Measurements from ENCODE around the gene BRSK2.

The BRSK2 gene

GRCh38 chr11:1442163-1442562 lies 52.4 kb downstream of the BRSK2 start:
- TF ChIP-seq CTCF (IDR thresholded peaks at IDR 0.05; ENCODE audit: insufficient read depth, low read depth, low read length, missing control alignments): no peak
- no peak overlapping the region for H3K4me3 ChIP-seq (ENCODE audit: low read length)
- DNase-seq (ENCODE audit: low read depth): no peak

DNA sequence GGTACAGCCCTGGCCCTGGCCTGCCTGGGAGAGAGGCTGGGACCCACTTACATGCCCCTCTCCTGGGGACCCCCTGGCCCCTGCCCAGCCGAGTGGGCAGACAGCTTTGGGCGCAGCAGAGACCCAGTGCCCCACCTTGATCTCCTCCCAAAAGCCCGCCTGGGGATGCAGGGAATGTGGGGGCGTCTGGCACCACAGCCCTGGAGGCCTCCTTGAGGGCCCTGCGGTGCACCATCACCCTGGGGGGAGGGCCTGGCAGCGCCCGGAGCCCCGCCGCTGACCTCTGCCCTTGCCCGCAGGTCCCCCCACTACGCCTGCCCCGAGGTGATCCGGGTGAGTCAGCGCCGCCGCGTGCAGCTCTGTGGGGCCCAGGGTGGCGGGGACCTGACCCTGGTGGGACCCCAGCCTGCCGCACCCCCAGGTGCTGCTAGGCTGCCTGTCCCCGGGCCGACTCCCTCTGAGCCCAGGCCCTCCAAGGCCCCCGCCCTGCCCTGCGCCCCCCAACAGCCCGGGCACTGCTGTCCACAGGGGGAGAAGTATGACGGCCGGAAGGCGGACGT lies 53.2 kb downstream of the BRSK2 start:
- no peak overlapping the region for H3K4me3 ChIP-seq (ENCODE audit: low read length)
- no peak for TF ChIP-seq CTCF (IDR thresholded peaks at IDR 0.05; ENCODE audit: insufficient read depth, low read depth, low read length, missing control alignments)
- DNase-seq (ENCODE audit: low read depth): no peak

- DNase-seq (ENCODE audit: low read depth): no peak
- TF ChIP-seq CTCF (IDR thresholded peaks at IDR 0.05; ENCODE audit: insufficient read depth, low read depth, low read length, missing control alignments): no peak
- no peak overlapping the region for H3K4me3 ChIP-seq (ENCODE audit: low read length)
These were observed 54.0 kb downstream of the BRSK2 start for GRCh38 chr11:1443737-1444136.

DNA sequence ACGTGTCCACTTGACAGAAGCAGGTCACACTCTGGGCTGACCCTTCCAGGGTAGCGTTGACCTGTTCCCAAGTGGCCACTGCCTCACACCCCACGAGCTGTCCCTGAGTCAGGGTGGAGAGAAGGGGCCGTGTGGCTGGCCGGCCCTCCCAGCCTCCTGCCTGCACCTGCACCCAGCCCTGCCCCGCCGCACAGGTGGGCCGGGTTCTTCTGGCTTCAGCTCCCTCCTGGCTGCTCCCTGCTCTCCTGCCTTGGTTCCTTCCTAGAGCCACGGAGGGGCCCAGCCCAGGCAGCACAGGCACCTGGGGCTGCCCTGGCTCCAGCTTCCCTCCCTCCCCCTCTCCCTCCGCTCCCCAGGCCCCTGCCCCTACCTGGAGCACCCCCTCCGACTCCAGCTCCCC lies 54.6 kb downstream of the BRSK2 start:
- no peak for DNase-seq (ENCODE audit: low read depth)
- no peak overlapping the region for H3K4me3 ChIP-seq (ENCODE audit: low read length)
- no peak for TF ChIP-seq CTCF (IDR thresholded peaks at IDR 0.05; ENCODE audit: insufficient read depth, low read depth, low read length, missing control alignments)

DNA sequence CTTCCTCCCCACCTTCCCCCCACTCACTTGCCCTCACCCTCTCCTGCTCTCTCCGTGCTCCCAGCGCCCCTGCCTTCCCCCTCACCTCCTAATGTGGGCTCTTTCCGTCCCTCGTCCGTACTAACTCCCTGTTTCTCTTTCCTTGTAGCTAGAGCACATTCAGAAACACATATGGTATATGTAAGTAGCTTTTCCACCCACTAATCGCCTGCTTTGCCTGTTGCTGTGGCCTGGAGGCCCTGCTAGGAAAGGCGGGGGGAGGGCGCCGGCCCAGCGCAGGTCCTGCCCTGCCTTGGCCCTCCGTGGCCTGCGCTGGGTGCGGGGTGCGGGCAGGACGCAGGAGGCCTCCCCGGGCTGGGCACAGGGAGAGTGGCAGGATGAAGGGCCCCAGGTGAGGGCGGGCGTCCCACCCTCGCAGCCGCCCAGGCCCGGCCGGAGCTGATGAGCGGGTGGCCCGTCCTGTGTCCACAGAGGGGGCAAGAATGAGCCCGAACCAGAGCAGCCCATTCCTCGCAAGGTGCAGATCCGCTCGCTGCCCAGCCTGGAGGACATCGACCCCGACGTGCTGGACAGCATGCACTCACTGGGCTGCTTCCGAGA lies 55.2 kb downstream of the BRSK2 start:
- no peak overlapping the region for H3K4me3 ChIP-seq (ENCODE audit: low read length)
- DNase-seq (ENCODE audit: low read depth): no peak
- TF ChIP-seq CTCF (IDR thresholded peaks at IDR 0.05; ENCODE audit: insufficient read depth, low read depth, low read length, missing control alignments): no peak

GRCh38 chr11:1445741-1446445 lies 56.2 kb downstream of the BRSK2 start:
- no peak for TF ChIP-seq CTCF (IDR thresholded peaks at IDR 0.05; ENCODE audit: insufficient read depth, low read depth, low read length, missing control alignments)
- H3K4me3 ChIP-seq (ENCODE audit: low read length): no peak overlapping the region
- no peak for DNase-seq (ENCODE audit: low read depth)

Data from epithelial cell of esophagus (primary cell).